GM12872 (cell line): ENCODE data around the gene AADACL4.

Source experiments
- TF ChIP-seq, protein P1 (sequence below): IDR thresholded peaks from 3 replicates; pipeline ENCODE4 v1.5.1; 2011; ENCODE audit warnings: low read depth, mild to moderate bottlenecking, low read length, moderate library complexity; ENCODE audit not compliant: insufficient read depth

Gene AADACL4

DNA sequence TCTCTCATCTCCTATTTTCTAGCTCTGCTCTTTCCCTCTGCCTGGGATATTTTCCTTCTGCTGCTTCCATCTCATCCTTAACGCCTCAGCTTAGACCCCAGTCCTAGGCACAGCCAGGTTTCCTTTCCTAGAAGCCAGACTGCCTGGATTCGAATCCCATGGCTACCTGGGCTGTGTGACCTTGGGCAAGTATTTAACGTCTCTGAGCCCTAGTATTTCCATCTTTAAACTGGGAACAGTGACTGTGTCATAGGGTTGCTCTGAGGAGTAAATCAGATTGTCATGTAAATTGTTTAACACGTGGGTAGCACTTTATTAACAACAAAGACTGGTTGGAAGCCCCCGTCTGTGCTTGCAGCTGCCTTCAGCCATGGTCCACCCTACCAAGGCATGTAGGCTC, 44.2 kb upstream of the AADACL4 start:
- TF ChIP-seq, protein P1, sequence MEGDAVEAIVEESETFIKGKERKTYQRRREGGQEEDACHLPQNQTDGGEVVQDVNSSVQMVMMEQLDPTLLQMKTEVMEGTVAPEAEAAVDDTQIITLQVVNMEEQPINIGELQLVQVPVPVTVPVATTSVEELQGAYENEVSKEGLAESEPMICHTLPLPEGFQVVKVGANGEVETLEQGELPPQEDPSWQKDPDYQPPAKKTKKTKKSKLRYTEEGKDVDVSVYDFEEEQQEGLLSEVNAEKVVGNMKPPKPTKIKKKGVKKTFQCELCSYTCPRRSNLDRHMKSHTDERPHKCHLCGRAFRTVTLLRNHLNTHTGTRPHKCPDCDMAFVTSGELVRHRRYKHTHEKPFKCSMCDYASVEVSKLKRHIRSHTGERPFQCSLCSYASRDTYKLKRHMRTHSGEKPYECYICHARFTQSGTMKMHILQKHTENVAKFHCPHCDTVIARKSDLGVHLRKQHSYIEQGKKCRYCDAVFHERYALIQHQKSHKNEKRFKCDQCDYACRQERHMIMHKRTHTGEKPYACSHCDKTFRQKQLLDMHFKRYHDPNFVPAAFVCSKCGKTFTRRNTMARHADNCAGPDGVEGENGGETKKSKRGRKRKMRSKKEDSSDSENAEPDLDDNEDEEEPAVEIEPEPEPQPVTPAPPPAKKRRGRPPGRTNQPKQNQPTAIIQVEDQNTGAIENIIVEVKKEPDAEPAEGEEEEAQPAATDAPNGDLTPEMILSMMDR = no peak

GRCh38 chr1:12600335-12600734, 43.5 kb upstream of the AADACL4 start:
- TF ChIP-seq, protein P1 = no peak

- TF ChIP-seq, protein P1 = peak; percentile 71
These were observed 42.8 kb upstream of the AADACL4 start for GRCh38 chr1:12600880-12601633.

DNA sequence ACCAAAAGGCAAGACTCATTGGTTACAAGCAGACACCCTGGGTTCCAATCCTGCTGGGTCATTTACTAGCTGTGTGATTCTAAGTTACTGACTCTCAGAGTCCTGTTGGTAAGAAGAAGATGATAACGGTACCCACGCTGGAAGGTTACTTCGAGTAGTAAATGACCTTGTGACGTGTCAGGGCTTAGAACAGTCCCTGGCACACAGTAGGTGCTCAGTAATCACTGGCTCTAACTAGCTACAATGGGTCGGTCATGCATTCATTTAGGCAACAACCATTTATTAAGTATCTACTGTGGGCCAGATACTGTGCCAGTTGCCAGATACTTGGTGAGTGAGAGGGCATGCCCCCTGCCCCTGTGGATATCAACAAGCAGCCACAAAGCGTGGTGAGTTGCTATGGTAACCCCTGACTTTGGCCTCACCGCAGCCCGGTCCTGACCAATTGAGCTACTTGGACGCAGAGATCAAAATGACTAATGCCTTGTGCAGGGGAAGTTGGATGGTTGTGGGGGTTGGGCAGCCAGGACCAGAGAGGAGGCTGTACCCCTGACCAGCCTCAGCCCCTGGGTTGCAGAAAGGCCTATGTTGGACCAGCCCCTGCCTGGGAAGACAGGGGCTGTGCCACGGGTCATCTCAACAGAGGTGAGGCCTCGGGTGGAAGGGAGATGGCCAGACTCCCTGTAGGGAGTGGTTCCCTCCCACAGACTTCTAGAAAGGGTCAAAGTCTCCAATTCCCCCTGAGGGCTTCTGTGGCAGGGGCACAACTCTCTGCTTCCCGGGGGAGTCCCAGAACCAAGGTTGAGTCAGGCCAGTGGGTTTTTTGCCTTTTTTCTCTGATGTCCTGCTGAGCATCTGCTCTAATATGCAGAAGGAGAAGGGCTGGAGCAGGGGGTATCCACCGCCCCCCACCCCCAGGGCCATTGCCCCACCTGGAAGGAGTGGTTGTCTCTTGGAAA, 41.9 kb upstream of the AADACL4 start:
- TF ChIP-seq, protein P1 = no peak

DNA sequence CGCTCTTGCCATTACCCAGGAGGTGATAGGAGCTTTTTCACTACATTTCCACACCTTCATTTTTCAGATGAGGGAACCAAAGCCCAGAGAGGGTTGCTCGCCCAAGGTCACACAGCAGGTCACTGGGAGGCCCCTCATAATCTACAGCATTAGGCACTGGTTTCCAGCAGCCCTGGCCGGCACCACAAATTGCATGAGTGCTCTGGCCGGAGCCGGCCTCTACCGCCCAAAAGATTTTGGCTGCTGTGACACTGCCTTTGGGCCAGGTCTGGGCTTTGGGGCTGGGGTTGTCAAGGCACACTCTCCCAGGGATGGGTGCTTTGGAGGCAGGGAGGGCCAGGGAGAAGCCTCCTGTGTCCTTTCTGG, 41.2 kb upstream of the AADACL4 start:
- TF ChIP-seq, protein P1 = no peak

- TF ChIP-seq, protein P1 = no peak
These were observed 40.7 kb upstream of the AADACL4 start for GRCh38 chr1:12603224-12603623.

DNA sequence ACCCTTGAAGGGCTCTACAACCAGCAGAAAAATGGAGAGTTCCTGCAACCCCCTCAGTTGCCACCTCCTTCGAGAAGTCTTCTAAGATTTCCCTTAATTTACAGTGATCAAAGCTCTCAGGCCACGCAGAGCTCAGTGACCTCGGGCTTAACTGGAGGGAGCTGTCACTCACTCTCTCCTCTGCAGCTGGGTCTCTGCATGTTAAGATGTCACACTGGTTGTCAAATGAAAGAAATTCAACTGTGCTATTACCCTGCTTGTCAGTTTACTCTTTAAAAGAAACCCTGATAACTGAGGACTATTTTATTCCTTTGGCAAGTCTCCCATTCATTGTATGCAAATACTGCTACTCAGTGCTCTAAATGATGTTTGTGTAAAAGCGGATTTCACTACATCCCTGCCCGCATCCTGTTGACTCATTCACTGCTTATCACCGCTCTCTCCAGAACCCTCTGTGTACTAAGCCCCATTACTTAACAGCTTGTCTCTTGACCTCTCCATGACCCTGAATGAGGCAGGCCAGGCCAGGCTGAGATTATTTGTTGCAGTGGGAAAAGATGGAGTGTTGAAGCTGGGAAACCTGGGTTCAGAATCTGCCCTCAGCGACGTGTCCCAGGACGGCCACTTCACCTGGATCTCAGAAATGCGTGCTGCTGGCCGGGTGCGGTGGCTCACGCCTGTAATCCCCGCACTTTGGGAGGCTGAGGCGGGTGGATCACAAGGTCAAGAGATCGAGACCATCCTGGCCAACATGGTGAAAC, 39.6 kb upstream of the AADACL4 start:
- TF ChIP-seq, protein P1 = no peak
